Stimulated activated CD8-positive, alpha-beta memory T cell treated with anti-CD3 and anti-CD28 coated beads, Interleukin-7, amount 100 ng/mL, for 1 hour (primary cell): ENCODE data around the gene LTBP2.

Source experiments
- DNase-seq, 2 donors: peaks; one replicate each; pipeline ENCODE4 v3.0.0-alpha.2; 2020; ENCODE audit warnings: low read depth in 2 of 2

The LTBP2 gene

GRCh38 chr14:74612350-74613021 lies 449 bp upstream of the LTBP2 start:
- DNase-seq = peak; percentile 60 to 66

- no peak for DNase-seq
Measured at GRCh38 chr14:74610866-74611649, 979 bp downstream of the LTBP2 start.

- DNase-seq = no peak
Measured at GRCh38 chr14:74610199-74610865, 1.7 kb downstream of the LTBP2 start.

- no peak for DNase-seq
Measured at GRCh38 chr14:74609721-74610120, 2.3 kb downstream of the LTBP2 start.

GRCh38 chr14:74608959-74609611 lies 3.0 kb downstream of the LTBP2 start:
- peak; percentile 75 to 80 for DNase-seq

GRCh38 chr14:74606727-74607126 lies 5.3 kb downstream of the LTBP2 start:
- no peak for DNase-seq

- DNase-seq = no peak
Measured at GRCh38 chr14:74605531-74606223, 6.4 kb downstream of the LTBP2 start.

GRCh38 chr14:74604911-74605310 lies 7.1 kb downstream of the LTBP2 start:
- no peak for DNase-seq

- no peak for DNase-seq
Measured at GRCh38 chr14:74604157-74604556, 7.9 kb downstream of the LTBP2 start.

GRCh38 chr14:74601982-74602381 lies 10.1 kb downstream of the LTBP2 start:
- DNase-seq = no peak

- no peak for DNase-seq
Measured at GRCh38 chr14:74599946-74600345, 12.1 kb downstream of the LTBP2 start.

GRCh38 chr14:74599321-74599761 lies 12.7 kb downstream of the LTBP2 start:
- DNase-seq = no peak

GRCh38 chr14:74596741-74597450 lies 15.1 kb downstream of the LTBP2 start:
- DNase-seq = no peak

- DNase-seq = no peak
Measured at GRCh38 chr14:74595006-74595735, 16.9 kb downstream of the LTBP2 start.

GRCh38 chr14:74594606-74595005 lies 17.4 kb downstream of the LTBP2 start:
- DNase-seq = no peak

- DNase-seq = no peak
Measured at GRCh38 chr14:74594029-74594428, 18.0 kb downstream of the LTBP2 start.

- no peak for DNase-seq
Measured at GRCh38 chr14:74593241-74593953, 18.6 kb downstream of the LTBP2 start.

- DNase-seq = no peak
Measured at GRCh38 chr14:74592476-74593201, 19.4 kb downstream of the LTBP2 start.

- no peak for DNase-seq
Measured at GRCh38 chr14:74591899-74592298, 20.1 kb downstream of the LTBP2 start.
